ENCODE measurements around the gene PPIH.
A peak's percentile ranks its signal among the peaks of the same experiment; 100 is the strongest.
"Not testable (repeated sequence)": the region's sequence is repeated elsewhere in the genome, so short reads cannot be mapped to it uniquely, and the experiment has no call there.

Gene PPIH

DNA sequence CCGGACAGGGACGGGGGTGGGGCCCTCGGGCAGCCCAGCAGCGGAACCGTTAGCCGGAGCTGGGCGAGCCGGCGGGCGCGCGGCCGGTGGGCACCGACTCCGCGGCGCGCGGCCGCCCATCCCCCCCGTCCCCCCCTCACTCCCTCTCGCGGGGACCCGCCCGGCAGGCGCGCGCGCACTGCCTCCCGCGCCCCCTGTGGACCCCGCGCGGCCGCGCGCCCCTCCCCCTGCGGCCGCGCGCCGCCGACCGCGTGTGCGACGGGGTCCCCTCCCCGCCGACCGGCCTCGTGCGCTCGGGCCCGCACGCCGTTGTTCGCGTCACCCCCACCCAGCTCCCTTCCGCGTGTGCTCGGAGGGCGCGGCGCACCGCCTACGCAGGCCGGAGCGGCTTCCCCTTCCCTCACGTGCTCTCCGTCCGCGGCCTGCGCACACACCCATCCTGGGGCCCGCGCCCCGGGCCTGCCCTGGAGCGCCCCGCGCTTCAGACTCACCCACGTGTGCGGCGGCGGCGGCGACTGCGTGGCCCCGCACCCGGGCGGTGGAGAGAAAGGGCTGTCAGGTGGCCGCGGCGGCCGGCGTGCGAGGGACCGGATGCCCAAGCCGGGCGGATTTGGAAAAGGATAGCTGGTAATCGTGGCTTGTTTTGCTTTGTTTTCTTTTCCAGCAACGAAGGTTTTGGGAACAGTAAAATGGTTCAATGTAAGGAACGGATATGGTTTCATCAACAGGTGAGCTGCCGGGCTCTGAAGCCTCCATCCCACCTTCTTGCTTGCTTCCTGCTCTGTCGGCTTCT, 24.7 kb downstream of the PPIH start:
- peak; percentile 17 for DNase-seq

- peak; percentile 24 for DNase-seq
Measured at GRCh38 chr1:42684139-42684538, 25.9 kb downstream of the PPIH start.

DNA sequence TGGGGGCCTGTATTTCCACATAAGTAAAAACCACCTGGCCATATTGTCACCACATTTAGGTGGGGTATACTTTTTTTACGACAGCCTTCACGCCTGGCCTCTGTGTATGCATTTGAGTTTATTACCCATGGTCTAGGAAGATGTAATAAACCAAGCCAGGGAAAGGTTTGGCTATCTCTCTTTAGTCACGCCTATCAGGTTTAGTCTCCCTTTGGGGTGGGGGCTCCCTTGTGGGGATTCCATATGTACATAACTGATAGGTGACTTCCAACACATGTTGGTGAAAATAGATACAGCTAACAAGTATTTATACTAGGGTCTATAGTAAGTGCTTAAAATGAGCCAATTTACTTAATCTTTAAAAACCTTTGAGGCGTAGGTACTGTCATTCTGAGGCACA, 28.2 kb downstream of the PPIH start:
- no peak for DNase-seq

DNA sequence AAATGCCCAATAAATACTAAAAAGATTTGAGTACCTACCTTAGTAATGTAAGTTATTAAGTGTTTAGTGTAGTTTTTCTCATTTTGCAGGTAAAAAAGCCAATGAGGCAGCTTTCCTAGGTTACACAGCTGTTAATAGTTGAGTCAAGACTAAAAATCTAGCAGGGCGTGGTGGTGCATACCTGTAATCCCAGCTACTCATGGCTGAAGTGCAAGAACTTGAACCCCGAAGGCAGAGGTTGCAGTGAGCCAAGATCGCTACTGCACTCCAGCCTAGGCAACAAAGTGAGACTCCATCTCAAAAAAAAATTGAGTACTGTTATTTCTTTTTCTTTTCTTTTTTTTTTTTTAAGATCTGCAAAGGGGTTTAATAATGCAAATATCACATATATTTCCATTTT, 31.7 kb downstream of the PPIH start:
- DNase-seq: no peak

GRCh38 chr1:42690477-42691156, 32.4 kb downstream of the PPIH start:
- no peak for DNase-seq

DNA sequence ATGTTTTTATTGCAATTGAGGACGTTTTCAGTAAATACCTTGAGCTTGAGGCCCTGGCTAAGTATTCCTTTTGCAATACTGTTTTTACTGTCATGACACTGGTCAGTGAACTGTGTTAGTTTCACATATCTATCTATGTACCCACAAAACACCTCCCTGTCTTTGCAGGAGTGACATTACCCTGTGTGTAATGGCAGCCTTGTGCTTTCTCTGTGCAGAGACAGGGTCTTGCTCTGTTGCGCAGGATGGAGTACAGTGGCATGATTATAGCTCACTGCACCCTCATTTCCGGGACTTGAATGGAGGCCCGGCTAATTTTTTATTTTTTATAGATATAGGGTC, 32.9 kb downstream of the PPIH start:
- no peak for DNase-seq

GRCh38 chr1:42692461-42692860, 34.2 kb downstream of the PPIH start:
- DNase-seq: no peak

GRCh38 chr1:42692911-42693310, 34.7 kb downstream of the PPIH start:
- DNase-seq: no peak

GRCh38 chr1:42698081-42698813, 40.0 kb downstream of the PPIH start:
- DNase-seq: no peak

DNA sequence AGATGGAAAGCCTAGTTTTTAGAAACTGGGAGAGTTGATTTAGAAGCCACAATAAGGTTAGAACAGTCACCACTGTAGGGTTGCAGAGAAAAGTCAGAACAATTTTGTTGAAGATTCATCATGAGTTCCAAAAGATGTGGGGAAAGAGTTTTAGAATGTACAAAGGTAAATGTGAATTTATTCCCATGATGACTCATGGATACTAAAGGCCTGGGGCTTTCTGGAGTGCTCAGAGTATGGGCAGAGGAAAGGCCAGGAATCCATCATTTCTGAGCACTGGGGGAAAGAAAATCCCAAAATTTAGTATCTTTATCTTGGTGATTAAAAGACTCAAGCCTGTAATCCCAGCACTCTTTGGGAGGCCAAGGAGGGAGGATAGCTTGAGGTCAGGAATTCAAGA, 41.8 kb downstream of the PPIH start:
- DNase-seq: no peak

DNA sequence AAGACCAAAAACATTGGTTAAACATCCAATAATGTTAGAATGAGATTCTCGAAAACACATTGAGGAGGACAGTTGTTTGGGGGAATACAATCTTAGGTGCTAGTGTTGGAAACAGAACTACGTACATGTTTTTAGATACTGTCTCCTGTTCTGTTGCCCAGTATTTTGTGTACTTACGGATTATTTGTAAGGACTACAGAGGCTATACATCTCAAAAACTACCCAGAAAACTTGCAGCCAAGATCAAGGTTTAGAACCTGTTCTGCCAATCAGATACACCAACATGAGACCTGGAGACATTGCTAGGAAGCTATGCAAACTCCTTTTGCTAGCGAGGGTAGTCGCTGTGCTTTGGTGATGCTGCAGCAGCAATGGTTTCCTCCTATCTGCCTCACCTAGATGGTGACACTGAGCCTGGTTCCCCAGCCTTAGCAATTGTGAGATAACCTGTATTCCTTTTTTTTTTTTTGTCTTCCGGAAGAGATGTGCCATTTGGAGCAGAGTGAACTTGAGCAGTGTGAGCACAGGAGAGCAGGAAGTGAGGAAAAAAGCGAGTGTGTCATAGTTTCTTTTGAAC, 45.8 kb downstream of the PPIH start:
- DNase-seq: no peak

DNA sequence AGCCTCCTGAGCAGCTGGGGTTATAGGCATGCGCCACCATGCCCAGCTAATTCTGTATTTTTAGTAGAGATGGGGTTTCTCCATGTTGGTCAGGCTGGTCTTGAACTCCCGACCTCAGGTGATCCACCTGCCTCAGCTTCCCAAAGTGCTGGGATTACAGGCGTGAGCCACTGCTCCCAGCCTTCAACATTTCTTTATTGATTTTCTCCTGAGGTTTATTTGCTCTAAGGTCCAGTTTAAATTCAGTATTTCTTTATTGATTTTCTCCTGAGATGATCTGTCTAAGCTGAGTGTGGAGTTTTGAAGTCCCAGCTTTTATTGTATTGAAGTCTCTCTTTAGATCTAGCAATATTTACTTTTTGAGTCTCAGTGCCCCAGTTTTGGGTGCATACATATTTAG, 54.6 kb downstream of the PPIH start:
- not testable (repeated sequence) for DNase-seq

GRCh38 chr1:42713293-42713692, 55.1 kb downstream of the PPIH start:
- DNase-seq: no peak

DNA sequence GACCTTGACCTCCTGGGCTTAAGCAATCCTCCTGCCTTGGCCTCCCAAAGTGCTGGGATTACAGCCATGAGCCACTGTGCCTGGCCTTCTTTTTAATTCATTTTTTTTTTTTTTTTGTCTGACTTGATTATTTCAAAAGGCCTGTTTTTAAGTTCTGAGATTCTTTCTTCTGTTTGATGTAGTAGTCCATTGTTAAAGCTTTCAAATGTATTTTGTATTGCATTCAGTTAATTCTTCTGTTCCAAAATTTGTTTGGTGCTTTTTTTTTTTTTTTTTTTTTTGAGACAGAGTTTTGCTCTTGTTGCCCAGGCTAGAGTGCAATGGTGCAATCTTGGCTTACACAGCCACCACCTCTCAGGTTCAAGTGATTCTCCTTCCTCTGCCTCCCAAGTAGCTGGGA, 56.2 kb downstream of the PPIH start:
- DNase-seq: not testable (repeated sequence)

DNA sequence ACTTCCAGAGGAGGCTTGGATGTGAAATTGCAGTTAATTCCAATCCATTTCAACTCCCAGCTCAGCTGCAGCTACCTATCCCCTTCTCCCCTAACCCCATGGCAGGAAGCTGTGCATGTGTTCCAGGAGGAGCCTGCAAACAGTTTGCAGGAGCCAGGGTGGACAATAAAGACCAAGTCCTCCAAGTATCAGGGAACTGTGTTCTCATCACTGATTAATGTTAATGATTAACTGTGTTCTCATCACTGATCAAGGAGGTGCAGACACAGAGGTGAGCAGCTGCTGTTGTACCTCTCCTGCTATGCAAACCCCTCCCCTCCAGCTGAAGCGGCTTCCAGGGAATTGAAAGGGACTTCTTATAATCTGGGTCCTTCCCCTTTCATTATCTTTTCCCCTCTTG, 62.6 kb downstream of the PPIH start:
- no peak for DNase-seq

GRCh38 chr1:42721926-42722325, 63.7 kb downstream of the PPIH start:
- no peak for DNase-seq

DNA sequence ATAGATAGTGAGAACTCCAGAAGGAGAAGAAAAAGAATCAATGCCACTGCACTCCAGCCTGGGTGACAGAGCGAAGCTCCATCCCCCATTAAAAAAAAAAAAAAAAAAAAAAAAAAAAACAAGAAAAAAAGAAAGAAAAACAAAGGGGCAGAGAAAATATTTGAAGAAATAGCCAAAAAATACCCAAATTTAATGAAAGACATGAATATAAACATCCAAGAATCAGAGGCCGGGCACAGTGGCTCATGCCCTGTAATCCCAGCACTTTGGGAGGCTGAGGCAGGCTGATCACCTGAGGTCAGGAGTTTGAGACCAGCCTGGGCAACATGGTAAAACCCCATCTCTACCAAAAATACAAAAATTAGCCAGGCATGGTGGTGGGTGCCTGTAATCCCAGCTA, 64.2 kb downstream of the PPIH start:
- DNase-seq: not testable (repeated sequence)

- no peak for DNase-seq
Measured at GRCh38 chr1:42723511-42723910, 65.3 kb downstream of the PPIH start.

DNA sequence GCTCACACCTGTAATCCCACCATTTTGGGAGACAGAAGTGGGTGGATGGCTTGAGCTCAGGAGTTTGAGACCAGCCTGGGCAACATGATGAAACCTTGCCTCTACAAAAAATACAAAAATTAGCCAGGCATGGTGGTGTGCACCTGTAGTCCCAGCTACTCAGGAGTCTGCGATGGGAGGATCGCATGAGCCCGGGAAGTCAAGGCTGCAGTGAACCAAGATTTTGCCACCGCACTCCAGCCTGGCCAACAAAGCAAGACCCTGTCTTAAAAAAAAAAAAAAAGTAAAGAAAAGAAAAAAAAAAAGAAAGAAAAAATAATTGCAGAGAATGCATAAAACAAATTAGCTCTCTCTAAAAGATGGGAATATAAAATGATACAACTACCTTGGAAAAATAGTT, 67.6 kb downstream of the PPIH start:
- not testable (repeated sequence) for DNase-seq

Data from NCI-H510A (cell line).